CD4-positive, alpha-beta memory T cell (primary cell): ENCODE data around the gene TIGD1. TPM values are rescaled to one million over a fixed set of nuclear protein-coding genes. Genes with fewer than 3 reads are reported as not detected.

Source experiments
- CTCF ChIA-PET: fragments of 350-600 bp; sonication (Branson Sonifier 250); formaldehyde crosslinking; loops from one replicate; lab custom pipeline; 2021; ENCODE audit warnings: inconsistent platforms; ENCODE audit not compliant: partially characterized antibody; lab: Charles Lee
- POLR2A ChIA-PET: fragments of 350-600 bp; sonication (Branson Sonifier 250); formaldehyde crosslinking; loops from one replicate; lab custom pipeline; 2021; ENCODE audit not compliant: partially characterized antibody; lab: Charles Lee
- DNase-seq, 5 donors: peaks; one replicate each; pipeline versions ENCODE4 v3.0.0 to v3.0.0-alpha.2; 2020 to 2022; ENCODE audit warnings: mixed read lengths in 1 of 5
- H3K27ac ChIP-seq: one replicate; pipeline ENCODE4 v1.7.0; 2013; ENCODE audit warnings: low read depth, low read length
- H3K27me3 ChIP-seq: 2 replicates; pipeline ENCODE4 v1.7.0; 2013; ENCODE audit warnings: mild to moderate bottlenecking, low read length, moderate library complexity; ENCODE audit not compliant: insufficient read depth
- H3K36me3 ChIP-seq: 2 replicates; pipeline ENCODE4 v1.7.0; 2013; ENCODE audit warnings: mild to moderate bottlenecking, low read length, moderate library complexity; ENCODE audit not compliant: insufficient read depth
- H3K4me1 ChIP-seq: 2 replicates; pipeline ENCODE4 v1.7.0; 2013; ENCODE audit warnings: mild to moderate bottlenecking, low read length, moderate library complexity; ENCODE audit not compliant: insufficient read depth
- H3K4me3 ChIP-seq, 2 donors: one replicate each; pipeline ENCODE4 v1.7.0; 2013; ENCODE audit warnings: low read length in 2 of 2, mild to moderate bottlenecking in 1 of 2
- H3K9me3 ChIP-seq, 2 donors: one replicate each; pipeline ENCODE4 v1.7.0; 2013; ENCODE audit warnings: low read length in 2 of 2, control low read depth in 1 of 2; ENCODE audit not compliant: control insufficient read depth in 1 of 2
- H3K27ac Mint-ChIP-seq, 7 donors: one replicate each; pipeline ENCODE4 v1.8.0; 2020 to 2021; ENCODE audit warnings: mixed read lengths in 7 of 7, mild to moderate bottlenecking in 6 of 7, inconsistent platforms in 3 of 7, moderate library complexity in 3 of 7
- H3K27me3 Mint-ChIP-seq, 2 donors: one replicate each; pipeline ENCODE4 v1.8.0; 2020 to 2021; ENCODE audit warnings: mixed read lengths in 2 of 2
- H3K36me3 Mint-ChIP-seq, 2 donors: one replicate each; pipeline ENCODE4 v1.8.0; 2020 to 2021; ENCODE audit warnings: mixed read lengths in 2 of 2, inconsistent platforms in 1 of 2, mild to moderate bottlenecking in 1 of 2
- H3K4me1 Mint-ChIP-seq, 4 donors: one replicate each; pipeline ENCODE4 v1.8.0; 2020 to 2021; ENCODE audit warnings: mixed read lengths in 4 of 4, mild to moderate bottlenecking in 1 of 4
- H3K4me3 Mint-ChIP-seq, 8 donors: one replicate each; pipeline ENCODE4 v1.8.0; 2020 to 2021; ENCODE audit warnings: mixed read lengths in 8 of 8, mild to moderate bottlenecking in 7 of 8, moderate library complexity in 6 of 8, inconsistent platforms in 3 of 8
- H3K9me3 Mint-ChIP-seq, 8 donors: one replicate each; pipeline ENCODE4 v1.8.0; 2020 to 2021; ENCODE audit warnings: mixed read lengths in 8 of 8, mild to moderate bottlenecking in 5 of 8, inconsistent platforms in 3 of 8, moderate library complexity in 1 of 8
- intact Hi-C: fragments of 100-400 bp; cut with micrococcal nuclease; formaldehyde crosslinking; loops from one replicate; pipeline ENCODE4 v1.15.1; 2023
- polyA plus RNA-seq, 2 donors: library from polyadenylated mRNA; unstranded; fragments of 300-500 nt; fragmentation: Illumina TruSeq; gene quantifications; one replicate each; pipeline ENCODE4 v1.2.3, GENCODE V29; 2021
- total RNA-seq, 2 experiments: library from RNA; stranded (reverse); gene quantifications; one replicate each; pipeline ENCODE4 v1.2.3, GENCODE V29; 2021

Gene TIGD1
- 10 to 100 TPM; 18.9 to 19.3 TPM for total RNA-seq
- 10 to 100 TPM; 11.8 to 12.7 TPM for polyA plus RNA-seq

DNA sequence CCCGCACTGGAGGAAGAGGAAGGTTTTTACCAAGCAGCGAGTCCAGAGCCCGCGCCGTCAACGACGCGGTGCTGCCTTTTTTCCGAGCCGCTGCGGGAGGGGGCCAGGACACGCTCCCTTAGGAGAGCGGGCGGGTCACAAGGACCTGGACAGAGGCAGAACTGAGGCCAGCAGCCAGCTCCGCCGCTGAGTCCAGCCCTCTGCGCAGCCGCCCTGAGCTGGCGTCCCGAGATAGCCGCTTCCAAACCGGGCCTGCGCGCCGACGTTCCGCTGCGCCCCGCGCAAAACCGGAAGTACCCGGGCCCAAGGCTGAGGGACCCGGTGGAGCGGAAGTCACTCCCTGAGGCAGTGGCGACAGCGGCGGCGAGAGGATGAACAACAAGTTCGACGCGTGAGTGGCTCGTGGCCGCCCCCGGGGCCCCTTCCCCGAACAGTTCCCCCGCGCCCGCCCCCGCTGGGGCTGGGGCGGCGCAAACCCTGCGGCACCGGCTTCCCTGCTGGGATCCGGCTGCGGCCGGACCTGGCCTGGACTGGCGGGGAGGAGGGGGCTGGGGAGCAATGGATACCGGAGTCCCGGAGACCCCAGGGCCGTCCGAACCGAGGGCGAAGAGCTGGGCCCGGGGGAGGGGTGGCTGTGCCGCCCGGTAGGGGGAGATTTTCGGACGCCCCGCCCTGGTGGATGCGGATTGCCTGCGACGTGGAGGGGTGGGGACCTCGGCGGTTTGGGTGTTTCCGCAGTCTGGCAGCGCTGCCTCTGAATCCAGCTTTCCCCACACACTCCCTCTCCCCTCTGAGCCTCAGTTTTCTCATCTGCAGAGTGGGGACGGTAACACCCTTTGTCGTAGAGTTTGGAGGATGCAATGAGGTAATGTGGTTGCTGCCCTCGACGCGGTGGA, at the start of gene TIGD1, which contains the start of gene EIF4E2:
TSS of gene TIGD1 (minus strand) at position 204 of the 896 bp plus-strand sequence. CDS start 675 bp downstream, outside the sequence.
TSS of gene EIF4E2 (plus strand) at position 336 of the 896 bp plus-strand sequence. CDS start at position 372, 36 bp downstream.
- H3K36me3 Mint-ChIP-seq: peaks cover 28 to 62% of the 10 kb centered on the region in 2 donors
- H3K27me3 ChIP-seq: no peaks in the 10 kb centered on the region
- peak within 1 kb of the TSS; percentile 79 to 80 for H3K4me3 ChIP-seq
- no peaks in the 10 kb centered on the region for H3K27me3 Mint-ChIP-seq
- peaks cover 77% of the 10 kb centered on the region for H3K4me1 ChIP-seq
- no peaks in the 10 kb centered on the region for H3K9me3 ChIP-seq
- H3K27ac ChIP-seq: peak within 1 kb of the TSS; percentile 94
- H3K9me3 Mint-ChIP-seq: no peaks in the 10 kb centered on the region
- peak within 1 kb of the TSS; percentile 96 to 100 (median 99) for H3K27ac Mint-ChIP-seq
- peaks cover 7% of the 10 kb centered on the region for H3K36me3 ChIP-seq
- intact Hi-C loops: loop anchor here (1.0 to 5.0 kb wide), 4 partner anchors 28 to 1038 kb away; partner anchors contain the start of genes GIGYF2 and PDE6D
- peak within 1 kb of the TSS; percentile 99 to 100 (median 100) for H3K4me3 Mint-ChIP-seq
- peaks cover 60 to 91% (median 80%) of the 10 kb centered on the region in 4 donors for H3K4me1 Mint-ChIP-seq
- ChIA-PET POLR2A (interaction anchor here (0.5 to 1.6 kb wide), 13 partner anchors 11 to 1086 kb away, joined by 3 to 6 read pairs (median 3); partner anchors contain the start of genes CHRNG, NCL and PRSS56), CTCF (interaction anchor here (0.9 to 1.5 kb wide), 2 partner anchors 28 to 55 kb away, joined by 3 to 6 read pairs; no protein-coding TSS in a partner anchor)
- peak; percentile 87 to 92 (median 88) for DNase-seq

- Histone ChIP-seq H3K9me3 (no peaks in the 10 kb centered on the region), H3K4me1 (no peaks in the 10 kb centered on the region), H3K27me3 (no peaks in the 10 kb centered on the region), H3K27ac (no peak overlapping the region), H3K36me3 (no peaks in the 10 kb centered on the region), H3K4me3 (no peak overlapping the region)
- no peak overlapping the region for H3K4me3 Mint-ChIP-seq
- CTCF ChIA-PET: interaction anchor here (1.3 to 2.6 kb wide), 2 partner anchors 13 kb away, joined by 3 to 10 read pairs; no protein-coding TSS in a partner anchor
- no peaks in the 10 kb centered on the region for H3K27me3 Mint-ChIP-seq
- H3K36me3 Mint-ChIP-seq: peaks cover 0 to 7% of the 10 kb centered on the region in 2 donors
- intact Hi-C loops: no loop called here
- POLR2A ChIA-PET: no interaction called here
- H3K4me1 Mint-ChIP-seq: no peaks in the 10 kb centered on the region
- DNase-seq: no peak
- H3K9me3 Mint-ChIP-seq: no peaks in the 10 kb centered on the region
- no peak overlapping the region for H3K27ac Mint-ChIP-seq
These were observed 47.9 kb upstream of the TIGD1 start for GRCh38 chr2:232598293-232598692.

DNA sequence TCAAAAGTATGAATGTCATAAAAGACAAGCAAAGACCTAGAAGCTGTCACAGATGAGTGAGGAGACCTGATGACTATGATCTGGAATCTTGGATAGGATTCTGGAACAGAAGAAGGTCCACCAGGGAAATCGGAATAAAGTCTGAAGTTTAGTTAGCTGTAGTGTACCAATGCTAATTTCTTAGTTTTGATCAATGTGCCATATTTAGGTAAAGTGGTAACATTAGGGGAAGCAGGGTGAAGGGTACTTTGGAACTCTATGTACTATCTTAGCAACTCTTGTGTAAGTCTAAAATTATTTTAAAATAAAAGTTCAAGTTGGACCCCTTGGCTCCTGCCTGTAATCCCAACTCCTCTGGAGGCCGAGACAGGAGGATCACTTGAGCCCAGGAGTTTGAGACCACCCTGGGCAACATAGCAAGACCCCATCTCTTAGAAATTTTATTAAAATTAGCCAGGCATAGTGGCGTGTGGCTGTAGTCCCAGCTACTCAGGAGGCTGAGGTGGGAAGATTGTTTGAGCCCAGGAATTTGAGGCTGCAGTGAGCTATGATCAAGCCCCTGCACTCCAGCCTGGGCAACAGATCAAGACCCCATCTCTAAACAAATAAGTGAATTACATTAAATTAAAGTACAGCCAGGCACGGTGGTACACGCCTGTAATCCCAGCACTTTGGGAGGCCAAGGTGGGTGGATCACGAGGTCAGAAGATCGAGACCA, 47.2 kb upstream of the TIGD1 start:
- H3K27me3 Mint-ChIP-seq: no peaks in the 10 kb centered on the region
- no peaks in the 10 kb centered on the region for H3K9me3 Mint-ChIP-seq
- intact Hi-C loops: no loop called here
- no peak overlapping the region for H3K27ac ChIP-seq
- ChIA-PET POLR2A (no interaction called here), CTCF (interaction anchor here (1.3 kb wide), 1 partner anchor 14 kb away, joined by 3 read pairs; no protein-coding TSS in a partner anchor)
- no peaks in the 10 kb centered on the region for H3K4me1 Mint-ChIP-seq
- no peak overlapping the region for H3K4me3 ChIP-seq
- H3K4me3 Mint-ChIP-seq: no peak overlapping the region
- no peak overlapping the region for H3K27ac Mint-ChIP-seq
- no peaks in the 10 kb centered on the region for H3K4me1 ChIP-seq
- H3K9me3 ChIP-seq: no peaks in the 10 kb centered on the region
- DNase-seq: no peak
- H3K36me3 ChIP-seq: no peaks in the 10 kb centered on the region
- no peaks in the 10 kb centered on the region for H3K27me3 ChIP-seq
- H3K36me3 Mint-ChIP-seq: peaks cover 0 to 7% of the 10 kb centered on the region in 2 donors

DNA sequence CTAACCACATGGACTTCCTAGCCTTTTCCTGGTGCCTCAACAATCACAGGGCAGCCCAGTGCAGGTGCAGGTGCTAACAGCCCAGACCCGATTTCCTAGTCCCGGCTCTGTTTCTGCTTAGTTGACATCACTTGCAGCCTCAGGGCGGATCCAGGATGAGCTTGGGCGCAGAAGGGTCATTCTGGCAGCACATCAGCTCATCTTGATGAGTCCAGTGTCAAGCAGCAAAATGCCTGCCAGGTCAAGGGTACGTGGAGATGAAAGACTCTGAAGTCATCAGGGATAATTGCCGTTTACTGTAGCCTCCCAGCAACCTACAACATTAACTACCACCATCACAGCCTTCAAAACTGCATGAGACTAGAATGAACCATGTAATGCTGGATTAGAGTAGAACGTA, 43.6 kb upstream of the TIGD1 start:
- DNase-seq: no peak
- H3K27me3 Mint-ChIP-seq: no peaks in the 10 kb centered on the region
- H3K4me1 Mint-ChIP-seq: no peaks in the 10 kb centered on the region
- peaks cover 0 to 7% of the 10 kb centered on the region in 2 donors for H3K36me3 Mint-ChIP-seq
- CTCF ChIA-PET: no interaction called here
- Histone ChIP-seq H3K4me3 (no peak overlapping the region), H3K36me3 (no peaks in the 10 kb centered on the region), H3K27me3 (no peaks in the 10 kb centered on the region), H3K4me1 (no peaks in the 10 kb centered on the region), H3K9me3 (no peaks in the 10 kb centered on the region), H3K27ac (no peak overlapping the region)
- H3K9me3 Mint-ChIP-seq: no peaks in the 10 kb centered on the region
- POLR2A ChIA-PET: no interaction called here
- H3K27ac Mint-ChIP-seq: no peak overlapping the region
- intact Hi-C loops: no loop called here
- H3K4me3 Mint-ChIP-seq: peak overlapping the region in 1 of 8 donors; percentile 13

GRCh38 chr2:232592772-232593395, 42.5 kb upstream of the TIGD1 start:
- no peak for DNase-seq
- H3K27me3 ChIP-seq: no peaks in the 10 kb centered on the region
- H3K9me3 ChIP-seq: no peaks in the 10 kb centered on the region
- intact Hi-C loops: no loop called here
- no peak overlapping the region for H3K4me3 Mint-ChIP-seq
- CTCF ChIA-PET: no interaction called here
- no peaks in the 10 kb centered on the region for H3K4me1 Mint-ChIP-seq
- no peak overlapping the region for H3K4me3 ChIP-seq
- peaks cover 1 to 7% of the 10 kb centered on the region in 2 donors for H3K36me3 Mint-ChIP-seq
- H3K4me1 ChIP-seq: no peaks in the 10 kb centered on the region
- H3K9me3 Mint-ChIP-seq: no peaks in the 10 kb centered on the region
- no peak overlapping the region for H3K27ac ChIP-seq
- POLR2A ChIA-PET: no interaction called here
- H3K36me3 ChIP-seq: no peaks in the 10 kb centered on the region
- H3K27ac Mint-ChIP-seq: no peak overlapping the region
- peaks cover 0 to 1% of the 10 kb centered on the region in 2 donors for H3K27me3 Mint-ChIP-seq

DNA sequence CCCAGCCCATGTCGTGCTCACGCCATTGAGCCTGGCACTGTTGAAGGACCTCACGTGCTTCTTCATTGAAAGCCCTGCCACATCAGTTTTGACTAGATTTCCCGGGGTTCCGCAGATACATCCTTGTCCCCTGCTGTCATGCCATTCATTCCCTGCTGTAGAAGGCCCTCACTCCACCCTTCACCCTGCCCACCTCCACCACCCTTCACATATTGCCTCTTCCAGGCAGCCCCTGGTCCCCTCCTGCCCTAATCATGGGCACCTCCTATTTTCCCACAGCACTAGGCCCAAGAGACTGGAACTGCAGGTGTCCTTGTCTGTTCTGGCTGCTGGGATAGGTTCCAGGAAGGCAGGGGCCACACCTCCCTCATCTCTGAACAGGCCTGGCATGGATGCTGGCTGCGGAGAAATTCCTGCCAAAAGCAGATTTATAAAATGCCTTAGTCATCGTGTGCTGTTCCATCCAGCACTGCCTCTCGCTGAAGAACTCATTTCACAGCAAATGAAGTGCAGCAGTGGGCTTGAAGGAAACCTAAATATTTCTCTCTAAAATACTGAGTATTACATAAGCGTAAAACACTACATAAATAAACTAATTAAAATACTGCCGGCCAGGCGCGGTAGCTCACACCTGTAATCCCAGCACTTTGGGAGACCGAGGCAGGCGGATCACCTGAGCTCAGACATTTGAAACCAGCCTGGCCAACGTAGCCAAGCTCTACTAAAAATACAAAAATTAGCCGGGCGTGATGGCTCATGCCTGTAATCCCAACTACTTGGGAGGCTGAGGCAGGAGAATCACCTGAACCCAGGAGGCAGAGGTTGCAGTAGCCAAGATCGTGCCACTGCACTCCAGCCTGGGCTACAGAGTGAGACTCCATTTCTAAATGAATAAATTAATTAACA, 38.6 kb upstream of the TIGD1 start:
- CTCF ChIA-PET: interaction anchor here (1.9 kb wide), 1 partner anchor 17 kb away, joined by 7 read pairs; no protein-coding TSS in a partner anchor

More for the DNA sequence above, 38.6 kb upstream of the TIGD1 start:
- intact Hi-C loops: no loop called here
- H3K27me3 Mint-ChIP-seq: peaks cover 0 to 1% of the 10 kb centered on the region in 2 donors
- no peak overlapping the region for H3K4me3 ChIP-seq
- no peaks in the 10 kb centered on the region for H3K9me3 Mint-ChIP-seq
- no peak overlapping the region for H3K27ac ChIP-seq
- no peaks in the 10 kb centered on the region for H3K9me3 ChIP-seq
- H3K4me1 ChIP-seq: no peaks in the 10 kb centered on the region
- no peak for DNase-seq
- H3K36me3 Mint-ChIP-seq: peaks cover 11 to 12% of the 10 kb centered on the region in 2 donors
- H3K36me3 ChIP-seq: no peaks in the 10 kb centered on the region
- POLR2A ChIA-PET: no interaction called here
- H3K4me1 Mint-ChIP-seq: no peaks in the 10 kb centered on the region
- H3K27me3 ChIP-seq: no peaks in the 10 kb centered on the region
- no peak overlapping the region for H3K4me3 Mint-ChIP-seq
- no peak overlapping the region for H3K27ac Mint-ChIP-seq
